DND-41 (cell line): ENCODE data around the gene P2RY8.

ENCODE experiments used
- CTCF ChIP-seq: IDR thresholded peaks from 2 replicates; pipeline ENCODE4 v1.5.1; 2012; ENCODE audit warnings: borderline replicate concordance, low read length, moderate library complexity, mild to moderate bottlenecking; ENCODE audit not compliant: poor library complexity, severe bottlenecking; ENCODE audit errors: extremely low read depth
- EZH2 ChIP-seq: IDR thresholded peaks from 3 replicates; pipeline ENCODE4 v1.6.1; 2012; ENCODE audit warnings: borderline replicate concordance, low read depth, mild to moderate bottlenecking, moderate library complexity, low read length, inconsistent platforms; ENCODE audit not compliant: severe bottlenecking

GRCh38 chrX:1486177-1486576 is 50.8 kb downstream of the P2RY8 start:
- TF ChIP-seq CTCF (no peak), EZH2 (no peak)
